Epithelial cell of proximal tubule (primary cell): ENCODE results near the gene TMEFF2. TPM values are rescaled to one million over a fixed set of nuclear protein-coding genes. Genes with fewer than 3 reads are reported as not detected.
A peak's percentile ranks its signal among the peaks of the same experiment; 100 is the strongest.

ENCODE experiments used
- DNase-seq: peaks from one replicate; pipeline ENCODE4 v3.0.0-alpha.2; 2011; ENCODE audit warnings: low read depth
- H3K4me3 ChIP-seq: 2 replicates; pipeline ENCODE4 v1.5.1; 2011; ENCODE audit warnings: low read depth, mild to moderate bottlenecking, low read length
- total RNA-seq: library from RNA; depleted of rRNA; stranded (reverse); fragments of >200 nt; gene quantifications from 2 replicates; pipeline ENCODE4 v1.2.3, GENCODE V29; 2015
- TF ChIP-seq, protein P1 (sequence below): conservative IDR thresholded peaks from 2 replicates; pipeline ENCODE4 v1.5.1; 2012; ENCODE audit warnings: low read depth, mild to moderate bottlenecking, low read length

Gene TMEFF2
- total RNA-seq, 1 donor from 2014 or later = not detected

DNA sequence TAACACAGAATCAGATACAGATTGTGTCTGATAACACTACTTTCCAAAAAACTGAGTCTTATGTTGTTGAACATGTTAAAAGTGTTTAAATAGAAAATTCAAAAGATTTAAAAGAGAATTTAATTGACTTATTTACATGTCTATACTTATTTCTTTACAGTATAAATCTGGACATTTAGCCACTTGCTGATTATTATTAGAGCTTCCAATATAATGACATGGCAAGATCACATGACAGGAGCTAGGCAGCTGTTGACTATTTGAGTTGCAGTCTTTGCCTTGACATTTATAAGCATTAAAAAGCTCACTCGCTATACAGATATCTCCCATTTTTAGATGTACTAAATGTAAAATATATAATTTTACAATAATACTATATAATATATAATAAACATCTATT is 6.4 kb upstream of the TMEFF2 start:
- TF ChIP-seq, protein P1, sequence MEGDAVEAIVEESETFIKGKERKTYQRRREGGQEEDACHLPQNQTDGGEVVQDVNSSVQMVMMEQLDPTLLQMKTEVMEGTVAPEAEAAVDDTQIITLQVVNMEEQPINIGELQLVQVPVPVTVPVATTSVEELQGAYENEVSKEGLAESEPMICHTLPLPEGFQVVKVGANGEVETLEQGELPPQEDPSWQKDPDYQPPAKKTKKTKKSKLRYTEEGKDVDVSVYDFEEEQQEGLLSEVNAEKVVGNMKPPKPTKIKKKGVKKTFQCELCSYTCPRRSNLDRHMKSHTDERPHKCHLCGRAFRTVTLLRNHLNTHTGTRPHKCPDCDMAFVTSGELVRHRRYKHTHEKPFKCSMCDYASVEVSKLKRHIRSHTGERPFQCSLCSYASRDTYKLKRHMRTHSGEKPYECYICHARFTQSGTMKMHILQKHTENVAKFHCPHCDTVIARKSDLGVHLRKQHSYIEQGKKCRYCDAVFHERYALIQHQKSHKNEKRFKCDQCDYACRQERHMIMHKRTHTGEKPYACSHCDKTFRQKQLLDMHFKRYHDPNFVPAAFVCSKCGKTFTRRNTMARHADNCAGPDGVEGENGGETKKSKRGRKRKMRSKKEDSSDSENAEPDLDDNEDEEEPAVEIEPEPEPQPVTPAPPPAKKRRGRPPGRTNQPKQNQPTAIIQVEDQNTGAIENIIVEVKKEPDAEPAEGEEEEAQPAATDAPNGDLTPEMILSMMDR = no peak
- no peak for DNase-seq
- H3K4me3 ChIP-seq = no peak overlapping the region

DNA sequence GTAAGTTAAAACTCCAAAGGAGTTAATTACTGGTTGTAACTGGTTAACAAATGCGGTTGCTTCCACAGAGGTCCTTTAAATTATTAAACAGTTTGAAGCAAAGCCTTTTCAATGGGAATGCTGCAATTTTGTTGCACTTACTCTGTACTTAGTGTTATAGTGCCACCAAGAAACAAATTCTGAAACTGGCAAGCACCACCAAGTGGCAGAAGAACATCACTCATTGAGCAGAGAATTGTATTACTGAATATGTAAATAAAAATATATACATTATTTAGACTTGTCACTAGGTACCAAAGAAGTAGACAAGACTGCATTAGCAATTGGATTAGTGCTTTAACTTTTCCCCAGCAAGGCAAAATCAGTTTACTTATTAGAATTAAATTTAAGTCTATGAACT is 2.6 kb upstream of the TMEFF2 start:
- no peak for DNase-seq
- H3K4me3 ChIP-seq = no peak overlapping the region
- TF ChIP-seq, protein P1 = peak; percentile 34

DNA sequence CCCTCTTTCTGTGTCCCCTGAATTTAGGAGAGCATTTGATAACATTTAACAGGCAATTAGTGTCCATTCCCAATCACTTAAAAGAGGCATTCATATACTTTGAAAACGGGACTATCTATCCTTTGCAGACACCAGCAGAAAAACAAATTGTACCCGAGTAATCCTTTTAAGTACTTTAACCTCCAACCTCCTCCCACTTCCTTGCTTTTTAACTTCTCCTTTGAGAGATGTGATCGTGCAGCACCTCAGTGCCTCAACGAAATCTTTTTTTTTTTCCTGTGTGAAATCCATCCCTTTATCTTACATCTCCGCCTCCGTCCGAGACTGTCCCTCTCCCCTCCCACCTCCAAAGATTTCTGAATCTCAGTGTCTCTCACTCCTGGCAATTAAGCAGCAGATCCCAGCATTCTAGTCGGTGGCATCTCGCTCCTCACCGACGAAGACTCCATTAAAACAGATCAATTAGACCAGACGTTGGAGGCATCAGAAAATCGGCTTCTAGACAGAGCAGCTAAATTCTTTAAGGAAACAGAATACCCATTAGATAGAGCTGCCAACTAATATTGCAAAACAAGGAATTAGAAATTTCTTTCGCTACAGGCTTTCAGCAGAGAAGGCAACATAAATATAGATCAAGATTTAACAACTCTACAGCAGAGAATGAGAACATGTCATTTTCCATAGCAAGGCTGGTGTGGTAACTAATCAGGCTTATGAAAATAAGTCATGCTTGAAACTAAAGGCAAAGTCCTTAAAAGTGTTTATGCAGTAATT is 1.9 kb upstream of the TMEFF2 start:
- no peak overlapping the region for H3K4me3 ChIP-seq
- DNase-seq = no peak
- TF ChIP-seq, protein P1 = no peak

DNA sequence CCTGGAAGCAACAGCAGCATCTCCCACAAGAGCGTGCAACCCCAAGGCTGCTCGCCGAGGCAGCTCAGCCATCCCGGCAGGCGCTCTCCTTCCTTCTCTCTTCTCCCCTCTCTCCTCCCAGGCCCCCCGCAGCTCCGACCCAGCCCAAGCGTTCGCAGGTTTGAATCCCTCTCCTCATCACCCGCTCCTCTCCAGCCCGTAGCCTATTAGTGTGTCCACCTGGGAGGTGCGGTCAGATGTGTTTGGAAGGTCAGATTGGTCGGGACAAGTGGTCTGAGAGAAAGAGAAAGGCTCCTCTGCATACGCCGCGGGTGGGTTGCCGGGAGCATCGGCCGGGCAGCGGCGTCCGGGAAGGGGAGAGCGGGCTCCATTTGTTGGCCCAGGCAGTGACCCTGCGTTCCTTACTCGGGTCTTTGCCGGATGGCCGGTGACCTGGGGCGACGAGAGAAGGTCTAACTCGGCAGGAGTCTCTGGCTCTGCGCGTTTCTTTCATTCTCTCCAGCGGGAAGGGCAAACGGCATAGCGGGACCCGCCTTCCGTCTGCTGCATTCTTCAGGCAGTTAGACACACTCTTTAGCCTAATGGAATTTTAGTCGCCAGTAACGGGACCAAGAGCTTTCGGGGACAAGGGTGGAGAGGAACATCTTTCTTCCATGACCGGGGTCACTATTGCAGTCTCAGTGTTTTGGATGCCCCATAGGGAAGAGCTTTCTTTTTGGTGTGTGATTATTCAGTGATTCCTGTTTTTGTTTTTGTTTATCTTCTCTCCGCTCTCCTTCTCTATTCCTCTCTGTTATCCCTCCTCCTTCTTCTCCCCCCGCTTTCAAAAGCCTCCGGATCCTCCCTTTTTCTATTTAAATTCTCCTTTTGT is 1.1 kb upstream of the TMEFF2 start:
- no peak for DNase-seq
- TF ChIP-seq, protein P1 = no peak
- peak overlapping the region; percentile 43 for H3K4me3 ChIP-seq

DNA sequence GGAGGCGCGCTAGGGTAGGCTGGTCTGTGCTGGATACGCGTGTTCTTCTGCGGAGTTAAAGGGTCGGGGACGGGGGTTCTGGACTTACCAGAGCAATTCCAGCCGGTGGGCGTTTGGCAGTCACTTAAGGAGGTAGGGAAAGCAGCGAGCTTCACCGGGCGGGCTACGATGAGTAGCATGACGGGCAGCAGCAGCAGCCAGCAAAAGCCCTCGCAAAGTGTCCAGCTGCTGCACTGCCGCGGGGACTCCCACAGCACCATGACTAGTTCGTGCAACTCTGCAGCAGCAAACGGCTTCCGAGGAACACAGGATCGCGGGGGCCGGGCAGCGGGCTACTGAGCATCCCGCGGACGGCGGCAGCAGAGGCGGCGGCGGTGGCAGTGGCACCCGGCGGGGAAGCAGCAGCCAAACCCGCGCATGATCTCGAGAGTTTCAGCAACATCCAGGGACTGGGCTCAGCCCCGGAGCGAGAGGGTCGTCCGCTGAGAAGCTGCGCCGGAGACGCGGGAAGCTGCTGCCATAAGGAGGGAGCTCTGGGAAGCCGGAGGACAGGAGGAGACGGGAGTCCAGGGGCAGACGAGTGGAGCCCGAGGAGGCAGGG is 368 bp downstream of the TMEFF2 start:
- no peak for DNase-seq
- peak overlapping the region; percentile 4 for H3K4me3 ChIP-seq
- TF ChIP-seq, protein P1 = no peak

DNA sequence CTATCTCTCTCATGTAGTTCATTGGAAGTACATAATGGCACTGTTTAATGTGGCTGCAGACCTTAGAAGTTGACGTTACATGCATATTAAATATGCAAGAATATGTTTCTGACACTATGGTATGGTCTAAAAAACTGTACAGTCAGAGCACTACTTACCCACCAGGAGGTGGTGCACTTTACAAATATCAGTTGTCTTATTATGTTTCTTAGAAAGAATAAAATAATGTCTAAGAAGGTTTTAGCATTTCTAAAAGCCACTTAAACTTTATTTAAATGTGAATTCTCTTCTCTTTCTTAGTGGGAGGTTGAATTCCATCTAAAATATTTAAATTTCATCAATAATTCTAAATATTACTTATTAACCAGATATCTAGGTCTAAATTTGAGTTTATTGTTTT is 4.3 kb downstream of the TMEFF2 start:
- no peak for DNase-seq
- TF ChIP-seq, protein P1 = peak; percentile 64
- no peak overlapping the region for H3K4me3 ChIP-seq
